ENCODE data around the gene ACO1. TPM values are rescaled to one million over a fixed set of nuclear protein-coding genes. Genes with fewer than 3 reads are reported as not detected.

Gene ACO1
- total RNA-seq, 1 experiment from 2014 or later, result 36.2 TPM

DNA sequence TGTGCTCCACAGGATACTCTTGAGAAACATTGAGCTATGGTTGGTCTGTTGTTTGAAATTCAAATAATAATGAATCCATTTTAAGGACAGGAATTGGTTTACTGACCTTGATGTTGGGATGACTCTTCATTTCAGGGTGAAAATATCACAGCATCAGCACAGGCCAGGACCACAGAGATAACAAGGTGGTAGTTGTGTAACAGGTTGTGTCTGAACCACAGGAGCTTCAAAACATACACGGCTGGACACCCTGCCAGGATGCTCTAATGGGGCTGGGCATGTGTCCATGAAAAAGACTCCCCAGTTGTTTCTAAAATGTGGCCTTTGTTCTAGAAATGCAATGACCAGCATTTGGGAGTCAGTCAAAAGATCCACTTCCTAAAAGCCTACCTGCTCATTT lies 69.8 kb downstream of the ACO1 start:
- in situ Hi-C loops (cut with HindIII; ENCODE audit: low pct_unique_long_range_greater_than_20kb, low sequenced_read_pairs), result no loop called here

DNA sequence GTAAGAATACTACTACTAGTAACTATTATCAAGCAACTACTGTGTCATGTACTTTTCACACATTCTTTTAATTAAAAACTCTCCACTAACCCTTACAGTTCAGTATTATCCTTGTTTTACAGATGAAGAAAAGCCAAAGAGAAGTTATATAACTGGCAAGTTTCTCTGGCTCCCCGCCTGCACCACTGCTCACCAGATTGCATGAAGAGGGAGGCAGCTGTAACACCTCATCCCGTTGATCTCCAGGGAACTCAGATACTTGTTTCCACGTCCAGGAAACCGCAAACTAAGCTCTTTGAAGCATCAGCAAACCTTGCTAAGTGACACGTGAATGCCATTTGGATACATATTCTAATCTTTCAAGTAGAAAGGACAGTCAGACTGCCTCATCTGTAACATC lies 71.3 kb downstream of the ACO1 start:
- in situ Hi-C loops (cut with HindIII; ENCODE audit: low pct_unique_long_range_greater_than_20kb, low sequenced_read_pairs), result no loop called here
- DNase-seq (ENCODE audit: low read depth), result no peak

More for the DNA sequence above, 69.8 kb downstream of the ACO1 start:
- no peak for DNase-seq (ENCODE audit: low read depth)

DNA sequence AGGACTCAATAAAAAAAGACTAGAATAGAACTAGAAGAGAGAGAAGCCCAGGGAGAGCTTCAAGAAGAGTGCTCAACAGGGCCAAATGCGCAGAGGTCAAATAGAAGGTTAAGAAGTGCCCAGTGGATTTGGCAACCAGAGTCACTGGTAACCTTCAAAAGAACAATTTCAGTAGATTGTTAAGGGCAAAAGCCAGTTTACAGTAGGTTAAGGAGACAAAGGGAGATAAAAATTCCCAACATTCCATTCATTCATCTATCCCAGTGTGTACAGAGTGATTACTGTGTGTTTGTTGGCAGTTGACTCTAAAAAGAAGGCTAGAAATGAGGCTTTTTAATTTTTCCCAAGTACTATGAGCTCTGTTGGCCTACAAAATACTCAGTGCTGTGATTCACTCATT lies 72.1 kb downstream of the ACO1 start:
- in situ Hi-C loops (cut with HindIII; ENCODE audit: low pct_unique_long_range_greater_than_20kb, low sequenced_read_pairs), result no loop called here
- DNase-seq (ENCODE audit: low read depth), result no peak

DNA sequence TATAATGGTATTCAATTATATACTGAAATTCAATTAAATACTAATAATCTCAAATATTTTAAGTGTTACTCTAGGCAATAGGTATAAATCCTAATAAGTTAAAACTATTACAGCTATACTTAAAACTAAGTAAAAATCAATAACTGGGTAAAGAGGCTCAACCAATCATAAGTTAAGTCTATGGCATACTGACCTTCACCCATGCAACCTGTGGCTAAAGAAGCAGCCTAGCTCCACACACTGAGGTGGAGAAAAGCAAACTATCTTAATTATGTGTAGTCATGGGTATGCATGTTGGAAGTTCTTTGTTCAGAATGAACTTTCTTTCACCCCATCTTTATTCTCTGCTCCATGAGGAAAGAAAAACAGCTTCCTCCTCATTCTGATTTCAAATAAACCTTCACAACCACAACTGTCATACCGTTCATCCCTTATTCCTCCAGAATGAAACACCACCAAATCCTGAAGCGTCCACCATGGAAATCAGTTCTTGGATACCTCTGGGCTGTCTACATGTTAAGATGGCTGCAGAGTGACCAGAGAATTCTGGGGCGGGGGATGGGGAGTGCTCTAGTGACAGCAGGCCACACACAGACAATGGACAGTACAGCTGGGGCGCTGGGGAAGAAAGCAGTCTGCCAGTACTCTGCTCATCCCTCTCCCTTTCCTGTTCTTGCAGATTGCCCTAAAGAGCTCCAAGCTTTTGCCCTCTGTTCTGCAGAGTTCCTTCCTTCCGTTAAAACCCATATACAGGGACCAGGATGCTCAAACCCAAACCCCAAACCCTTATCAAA lies 79.3 kb downstream of the ACO1 start:
- in situ Hi-C loops (cut with HindIII; ENCODE audit: low pct_unique_long_range_greater_than_20kb, low sequenced_read_pairs), result no loop called here
- no peak for DNase-seq (ENCODE audit: low read depth)

DNA sequence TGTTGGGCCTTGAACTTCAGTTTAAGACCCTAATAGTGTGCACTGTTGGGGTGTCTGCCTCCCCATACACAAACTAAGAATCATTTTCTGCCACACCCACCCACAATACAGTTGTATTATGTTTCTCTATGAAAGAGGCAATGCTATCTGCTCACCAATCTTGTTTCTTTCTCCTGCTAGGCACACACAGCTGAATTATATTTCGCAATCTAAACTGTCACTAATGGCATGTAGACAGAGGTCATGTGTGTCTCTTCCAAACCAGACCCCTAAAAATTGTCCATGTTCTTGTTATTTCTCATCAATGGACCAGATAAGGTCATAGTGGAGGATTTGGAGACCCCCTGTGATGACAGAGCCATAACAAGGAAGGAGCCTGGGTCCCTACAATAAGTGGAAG lies 84.3 kb downstream of the ACO1 start:
- in situ Hi-C loops (cut with HindIII; ENCODE audit: low pct_unique_long_range_greater_than_20kb, low sequenced_read_pairs), result no loop called here
- DNase-seq (ENCODE audit: low read depth), result no peak

DNA sequence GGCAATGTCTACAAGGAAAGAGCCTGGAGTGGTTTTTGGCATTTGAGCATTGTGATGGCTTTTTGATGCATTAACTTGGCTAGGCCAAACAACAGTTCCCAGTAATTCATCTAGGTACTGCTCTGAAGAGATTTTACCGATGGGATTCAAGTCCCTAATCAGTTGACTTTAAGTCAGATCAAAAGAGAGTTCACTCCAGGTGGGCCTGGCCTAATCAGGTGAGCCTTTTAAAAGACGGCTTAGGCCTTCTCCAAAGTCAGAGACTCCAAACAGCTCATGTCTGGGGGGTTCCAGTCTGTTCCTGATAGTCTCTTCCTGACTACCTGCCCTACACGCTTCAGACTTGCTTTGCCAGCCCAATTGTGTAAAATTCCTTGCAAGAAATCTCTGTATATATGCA lies 87.9 kb downstream of the ACO1 start:
- DNase-seq (ENCODE audit: low read depth), result no peak
- in situ Hi-C loops (cut with HindIII; ENCODE audit: low pct_unique_long_range_greater_than_20kb, low sequenced_read_pairs), result no loop called here

DNA sequence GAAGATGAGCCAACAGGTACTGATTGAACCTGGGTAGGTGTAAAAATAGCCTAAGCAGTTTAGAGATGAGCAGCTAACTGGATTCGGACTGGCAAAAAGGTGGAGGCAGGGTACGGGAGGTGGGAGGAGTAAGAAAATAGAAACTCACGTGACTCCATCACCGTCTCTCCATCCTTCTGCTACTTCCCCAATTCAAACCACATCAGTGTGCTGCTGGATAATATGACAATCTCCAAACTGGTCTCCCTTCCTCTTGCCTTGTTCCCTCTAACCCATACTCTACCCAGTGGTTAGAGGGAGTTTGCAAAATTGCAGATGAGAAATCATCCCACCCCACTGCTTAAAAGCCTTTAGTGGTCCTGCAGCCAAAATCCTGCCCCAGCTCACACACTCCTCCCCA lies 98.9 kb downstream of the ACO1 start:
- no peak for DNase-seq (ENCODE audit: low read depth)

DNA sequence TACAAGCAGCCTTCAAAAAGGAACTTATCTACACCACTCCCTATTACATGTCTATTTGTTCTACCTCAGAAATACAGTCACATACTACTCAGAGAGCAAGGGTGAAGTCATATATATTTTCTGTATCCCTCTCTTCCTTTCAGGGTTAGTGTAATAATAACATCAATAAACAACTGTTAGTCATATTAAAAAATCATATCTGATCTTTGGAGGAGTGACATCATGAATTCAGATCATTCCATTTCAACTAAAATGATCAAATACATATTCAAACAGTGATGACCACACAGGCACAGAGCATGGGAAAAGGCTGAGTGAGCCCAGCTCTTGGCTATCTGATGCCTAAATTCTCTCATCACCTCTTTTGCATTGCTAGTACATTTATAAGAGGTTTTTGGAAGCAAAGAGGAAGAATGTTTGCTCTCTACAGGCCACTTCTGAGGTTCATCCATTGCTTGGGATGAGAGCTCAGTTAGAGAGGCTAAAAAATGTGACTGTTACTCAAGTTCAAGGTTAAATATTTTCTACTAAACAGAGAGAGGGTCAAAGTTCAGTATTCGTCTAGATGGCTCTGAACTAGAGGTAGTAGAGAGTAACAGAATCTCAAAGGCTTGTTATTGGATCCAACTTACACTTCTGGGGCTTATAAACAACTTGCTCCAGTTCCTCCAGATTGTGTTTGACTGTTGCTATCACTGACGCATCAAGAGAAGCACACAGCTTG lies 102.6 kb downstream of the ACO1 start:
- in situ Hi-C loops (cut with HindIII; ENCODE audit: low pct_unique_long_range_greater_than_20kb, low sequenced_read_pairs), result no loop called here
- no peak for DNase-seq (ENCODE audit: low read depth)

More for the DNA sequence above, 98.9 kb downstream of the ACO1 start:
- in situ Hi-C loops (cut with HindIII; ENCODE audit: low pct_unique_long_range_greater_than_20kb, low sequenced_read_pairs), result no loop called here

DNA sequence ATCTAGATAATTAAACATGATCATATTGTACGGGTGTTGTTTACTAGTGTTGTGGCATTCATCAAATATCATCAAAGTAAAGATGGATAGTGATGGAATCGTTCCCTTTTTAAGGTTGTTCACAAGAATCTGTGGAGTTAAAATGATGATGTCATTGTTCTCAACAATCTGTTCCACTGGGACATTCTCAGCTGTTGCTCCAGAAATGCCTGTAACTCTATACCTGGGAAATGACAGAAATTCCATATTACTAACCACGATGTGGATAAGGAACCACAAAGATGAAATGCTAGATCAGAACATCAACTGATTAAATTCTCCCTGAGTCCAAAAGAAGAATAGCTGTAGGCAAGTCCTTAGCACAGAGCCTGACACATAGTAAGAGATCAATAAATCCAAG lies 103.5 kb downstream of the ACO1 start:
- in situ Hi-C loops (cut with HindIII; ENCODE audit: low pct_unique_long_range_greater_than_20kb, low sequenced_read_pairs), result no loop called here
- no peak for DNase-seq (ENCODE audit: low read depth)

DNA sequence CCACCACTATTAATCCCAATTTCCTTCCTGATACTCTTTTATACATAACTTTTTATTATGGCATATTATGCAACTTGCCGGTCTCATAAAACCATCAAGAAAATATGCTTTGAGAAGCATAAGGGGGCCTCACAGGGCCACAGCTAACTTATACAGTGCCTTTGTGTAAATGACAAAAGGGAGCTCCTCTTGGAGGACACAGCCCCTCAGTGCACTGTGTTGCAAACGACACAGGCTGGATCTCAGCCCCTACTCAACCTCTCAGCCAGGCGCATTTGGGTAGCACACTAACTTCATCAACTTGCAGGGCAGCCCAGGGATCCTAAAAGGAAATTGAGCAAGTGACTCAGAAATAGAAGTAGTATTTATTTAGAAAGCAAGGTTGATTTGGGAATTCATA lies 106.2 kb downstream of the ACO1 start:
- no peak for DNase-seq (ENCODE audit: low read depth)
- in situ Hi-C loops (cut with HindIII; ENCODE audit: low pct_unique_long_range_greater_than_20kb, low sequenced_read_pairs), result no loop called here

DNA sequence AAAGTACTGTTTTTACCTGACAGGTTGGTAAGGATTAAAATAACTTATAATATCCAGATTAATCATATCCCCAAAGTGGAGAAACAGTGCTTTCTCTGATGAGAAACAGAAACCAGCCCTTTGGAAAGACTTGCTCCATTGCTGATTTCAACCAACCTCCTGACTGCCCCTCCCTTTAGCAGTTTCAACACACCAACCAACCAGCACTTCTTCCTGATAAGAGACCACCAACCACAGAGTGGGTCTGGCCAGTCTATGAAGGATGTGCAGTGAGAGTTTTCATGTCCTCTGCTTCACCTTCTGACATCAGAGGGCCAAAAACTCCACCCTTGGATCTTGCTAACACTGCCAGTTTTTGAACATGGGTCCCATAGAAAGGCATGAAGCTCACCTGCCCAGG lies 113.5 kb downstream of the ACO1 start:
- in situ Hi-C loops (cut with HindIII; ENCODE audit: low pct_unique_long_range_greater_than_20kb, low sequenced_read_pairs), result no loop called here
- no peak for DNase-seq (ENCODE audit: low read depth)

DNA sequence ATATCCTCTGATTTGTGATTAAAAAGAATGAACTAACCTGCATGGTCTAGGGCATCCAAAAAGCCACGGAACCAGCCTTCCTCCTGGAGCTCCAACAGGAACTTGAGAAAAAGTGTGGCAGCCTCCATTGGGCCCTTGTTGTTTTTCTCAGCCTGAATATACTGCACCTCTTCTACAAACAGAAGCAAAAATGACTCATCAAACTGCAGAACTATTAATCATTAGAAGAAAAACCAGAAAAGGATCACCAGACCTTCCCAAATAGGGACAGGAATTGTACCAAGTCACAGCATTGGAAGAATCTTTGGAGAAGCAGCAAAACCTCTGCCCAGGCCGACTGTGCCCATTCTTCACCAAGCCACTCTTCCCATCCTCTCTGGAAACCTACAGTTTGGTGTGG lies 116.3 kb downstream of the ACO1 start:
- in situ Hi-C loops (cut with HindIII; ENCODE audit: low pct_unique_long_range_greater_than_20kb, low sequenced_read_pairs), result no loop called here
- DNase-seq (ENCODE audit: low read depth), result peak; percentile 69

DNA sequence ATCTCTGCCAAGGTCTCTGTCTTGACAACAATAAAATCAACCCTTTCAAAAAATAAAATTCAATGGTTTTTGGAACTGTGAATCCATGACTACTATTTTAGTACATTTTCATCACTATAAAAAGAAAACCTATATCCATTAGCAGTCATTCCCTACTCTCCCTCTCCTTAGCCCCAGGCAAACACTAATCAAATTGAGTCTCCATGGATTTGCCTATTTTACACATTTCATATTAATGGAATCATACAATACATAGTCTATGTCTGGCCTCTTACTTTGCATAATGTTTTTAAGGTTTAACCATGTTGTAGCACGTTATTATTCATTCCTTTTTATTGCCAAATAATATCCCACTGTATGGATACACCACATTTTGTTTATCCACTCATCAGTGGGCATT lies 117.4 kb downstream of the ACO1 start:
- no peak for DNase-seq (ENCODE audit: low read depth)
- in situ Hi-C loops (cut with HindIII; ENCODE audit: low pct_unique_long_range_greater_than_20kb, low sequenced_read_pairs), result no loop called here

DNA sequence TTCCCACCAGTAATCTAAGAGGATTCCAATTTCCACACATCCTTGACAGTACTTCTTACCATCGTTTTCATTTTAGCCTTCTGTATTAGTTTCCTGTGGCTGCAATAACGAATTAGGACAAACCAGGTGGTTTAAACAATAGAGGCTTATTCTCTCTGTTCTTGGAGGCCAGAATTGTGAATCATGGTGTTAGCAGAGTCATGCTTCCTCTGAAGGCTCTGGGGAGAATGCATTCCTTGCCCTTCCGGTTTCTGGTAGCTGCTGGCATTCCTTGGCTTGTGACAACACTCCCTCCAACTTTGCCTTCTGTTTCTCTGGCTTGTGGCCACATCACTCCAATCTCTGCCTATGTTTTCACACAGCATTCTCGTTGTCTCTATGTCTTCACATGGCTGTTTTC lies 118.0 kb downstream of the ACO1 start:
- in situ Hi-C loops (cut with HindIII; ENCODE audit: low pct_unique_long_range_greater_than_20kb, low sequenced_read_pairs), result no loop called here

DNA sequence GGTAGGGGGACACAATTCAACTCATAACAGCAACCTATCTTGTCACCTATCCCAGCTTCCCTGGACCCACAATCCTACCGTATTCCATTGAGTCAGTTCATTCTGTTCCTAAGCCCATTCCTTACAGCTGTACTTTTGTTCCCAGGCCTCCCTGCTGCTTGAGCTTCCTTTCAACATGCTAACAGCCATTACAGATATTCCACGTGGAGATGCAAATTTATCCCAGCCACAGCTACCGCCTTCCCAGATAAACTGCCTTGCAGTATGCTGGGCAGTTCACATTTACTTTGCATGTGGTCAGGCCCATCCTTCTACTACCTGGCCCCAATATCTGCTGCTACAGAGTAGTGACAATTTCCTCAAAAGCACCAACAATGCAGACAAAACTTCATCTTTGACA lies 118.6 kb downstream of the ACO1 start:
- DNase-seq (ENCODE audit: low read depth), result no peak
- in situ Hi-C loops (cut with HindIII; ENCODE audit: low pct_unique_long_range_greater_than_20kb, low sequenced_read_pairs), result no loop called here

More for the DNA sequence above, 118.0 kb downstream of the ACO1 start:
- peak; percentile 22 for DNase-seq (ENCODE audit: low read depth)

Other genes starting within 250 kb of the ACO1 start
- gene RIGI, start 141.6 kb downstream of the ACO1 start, total RNA-seq (2014; rRNA removed; shearing (Covaris generic); ENCODE audit: low replicate concordance), result 2.8 and 5.8 TPM in 2 replicates
- gene SMIM27, start 167.7 kb downstream of the ACO1 start, total RNA-seq (2014; rRNA removed; shearing (Covaris generic); ENCODE audit: low replicate concordance), result 3.5 and 5.0 TPM in 2 replicates
- 9.8 and 9.9 TPM in 2 replicates for gene TOPORS, start 167.9 kb downstream of the ACO1 start, total RNA-seq (2014; rRNA removed; shearing (Covaris generic); ENCODE audit: low replicate concordance)
- 57.3 and 99.5 TPM in 2 replicates for gene NDUFB6, start 188.5 kb downstream of the ACO1 start, total RNA-seq (2014; rRNA removed; shearing (Covaris generic); ENCODE audit: low replicate concordance)